PC-9 (cell line): ENCODE results near the gene DNTTIP2.

ENCODE experiments used
- EZH2 ChIP-seq: fragments of 200-600 bp; sonication (generic); IDR thresholded peaks from 2 replicates; pipeline ENCODE4 v1.8.0; 2017; ENCODE audit warnings: antibody characterized with exemption, low read depth
- TF ChIP-seq, protein P1 (sequence below): fragments of 200-600 bp; sonication (generic); conservative IDR thresholded peaks from 2 replicates; pipeline ENCODE4 v1.6.1; 2017; ENCODE audit warnings: mixed run types, antibody characterized with exemption, mild to moderate bottlenecking, moderate library complexity

DNA sequence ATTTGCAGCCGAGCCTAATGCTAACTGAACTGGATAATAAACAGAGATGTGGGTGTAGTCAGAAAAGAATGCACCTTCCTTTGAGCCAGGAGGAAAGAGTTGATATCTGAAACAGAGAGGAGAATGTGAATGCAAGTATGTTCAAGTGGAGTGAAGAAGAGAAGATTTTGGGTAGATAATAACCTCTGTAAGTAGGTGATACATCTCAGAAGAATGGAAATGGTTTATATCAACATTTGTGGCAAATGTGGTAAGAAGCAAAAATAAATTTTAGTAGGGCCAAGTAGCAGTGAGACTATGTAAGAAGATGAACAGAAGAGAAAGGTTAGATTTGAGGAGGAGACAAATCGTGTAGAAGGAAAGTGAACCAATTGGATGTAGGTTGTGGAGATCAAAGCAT lies 1.7 kb upstream of the DNTTIP2 start:
- TF ChIP-seq, protein P1, sequence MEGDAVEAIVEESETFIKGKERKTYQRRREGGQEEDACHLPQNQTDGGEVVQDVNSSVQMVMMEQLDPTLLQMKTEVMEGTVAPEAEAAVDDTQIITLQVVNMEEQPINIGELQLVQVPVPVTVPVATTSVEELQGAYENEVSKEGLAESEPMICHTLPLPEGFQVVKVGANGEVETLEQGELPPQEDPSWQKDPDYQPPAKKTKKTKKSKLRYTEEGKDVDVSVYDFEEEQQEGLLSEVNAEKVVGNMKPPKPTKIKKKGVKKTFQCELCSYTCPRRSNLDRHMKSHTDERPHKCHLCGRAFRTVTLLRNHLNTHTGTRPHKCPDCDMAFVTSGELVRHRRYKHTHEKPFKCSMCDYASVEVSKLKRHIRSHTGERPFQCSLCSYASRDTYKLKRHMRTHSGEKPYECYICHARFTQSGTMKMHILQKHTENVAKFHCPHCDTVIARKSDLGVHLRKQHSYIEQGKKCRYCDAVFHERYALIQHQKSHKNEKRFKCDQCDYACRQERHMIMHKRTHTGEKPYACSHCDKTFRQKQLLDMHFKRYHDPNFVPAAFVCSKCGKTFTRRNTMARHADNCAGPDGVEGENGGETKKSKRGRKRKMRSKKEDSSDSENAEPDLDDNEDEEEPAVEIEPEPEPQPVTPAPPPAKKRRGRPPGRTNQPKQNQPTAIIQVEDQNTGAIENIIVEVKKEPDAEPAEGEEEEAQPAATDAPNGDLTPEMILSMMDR = no peak
- TF ChIP-seq EZH2 = no peak
